Coronary artery (tissue), 2 donors: ENCODE data around the gene LSM7.

Experiments used
- DNase-seq: peaks from one replicate; pipeline ENCODE4 v3.0.0-alpha.2; 2017; ENCODE audit warnings: low spot score
- H3K27ac ChIP-seq, 2 donors: fragments of 200-600 bp; sonication (generic); one replicate each; pipeline ENCODE4 v1.5.1; 2016 to 2019
- H3K4me3 ChIP-seq: fragments of 200-600 bp; sonication (generic); 2 replicates; pipeline ENCODE4 v1.5.1; 2016; ENCODE audit warnings: mild to moderate bottlenecking, moderate library complexity
- TF ChIP-seq, protein P1 (sequence below): fragments of 200-600 bp; sonication (generic); IDR thresholded peaks from one replicate; pipeline ENCODE4 v1.5.1; 2019; ENCODE audit warnings: antibody characterized with exemption

LSM7 gene

DNA sequence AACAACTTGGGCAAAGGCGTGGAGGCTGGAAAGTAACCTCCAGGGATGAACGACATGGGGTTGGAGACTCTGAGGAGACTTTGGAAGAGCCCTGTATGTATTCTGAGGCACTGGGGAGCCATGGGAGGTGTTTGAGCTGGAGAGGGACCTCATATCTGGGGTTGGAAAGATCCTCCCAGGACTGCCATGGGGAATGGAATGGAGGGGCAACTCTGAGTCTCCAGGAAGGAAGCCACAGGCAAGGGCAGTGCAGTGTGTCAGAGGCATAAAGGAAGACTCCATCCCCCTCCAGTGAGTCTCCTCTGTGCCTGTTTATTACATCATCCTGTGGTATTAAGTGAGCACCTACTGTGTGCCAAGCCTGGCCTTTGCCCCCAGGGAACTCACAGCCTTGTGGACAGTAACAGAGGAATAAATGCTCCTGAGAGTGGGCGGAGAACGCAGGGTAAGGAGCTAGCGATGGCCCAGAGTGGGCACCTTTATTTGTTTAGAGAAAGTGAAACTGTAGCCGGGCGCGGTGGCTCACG, 54.1 kb downstream of the LSM7 start:
- DNase-seq = no peak
- TF ChIP-seq, protein P1, sequence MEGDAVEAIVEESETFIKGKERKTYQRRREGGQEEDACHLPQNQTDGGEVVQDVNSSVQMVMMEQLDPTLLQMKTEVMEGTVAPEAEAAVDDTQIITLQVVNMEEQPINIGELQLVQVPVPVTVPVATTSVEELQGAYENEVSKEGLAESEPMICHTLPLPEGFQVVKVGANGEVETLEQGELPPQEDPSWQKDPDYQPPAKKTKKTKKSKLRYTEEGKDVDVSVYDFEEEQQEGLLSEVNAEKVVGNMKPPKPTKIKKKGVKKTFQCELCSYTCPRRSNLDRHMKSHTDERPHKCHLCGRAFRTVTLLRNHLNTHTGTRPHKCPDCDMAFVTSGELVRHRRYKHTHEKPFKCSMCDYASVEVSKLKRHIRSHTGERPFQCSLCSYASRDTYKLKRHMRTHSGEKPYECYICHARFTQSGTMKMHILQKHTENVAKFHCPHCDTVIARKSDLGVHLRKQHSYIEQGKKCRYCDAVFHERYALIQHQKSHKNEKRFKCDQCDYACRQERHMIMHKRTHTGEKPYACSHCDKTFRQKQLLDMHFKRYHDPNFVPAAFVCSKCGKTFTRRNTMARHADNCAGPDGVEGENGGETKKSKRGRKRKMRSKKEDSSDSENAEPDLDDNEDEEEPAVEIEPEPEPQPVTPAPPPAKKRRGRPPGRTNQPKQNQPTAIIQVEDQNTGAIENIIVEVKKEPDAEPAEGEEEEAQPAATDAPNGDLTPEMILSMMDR = no peak
- peak overlapping the region; percentile 54 to 88 for H3K27ac ChIP-seq
- peak overlapping the region; percentile 97 for H3K4me3 ChIP-seq

DNA sequence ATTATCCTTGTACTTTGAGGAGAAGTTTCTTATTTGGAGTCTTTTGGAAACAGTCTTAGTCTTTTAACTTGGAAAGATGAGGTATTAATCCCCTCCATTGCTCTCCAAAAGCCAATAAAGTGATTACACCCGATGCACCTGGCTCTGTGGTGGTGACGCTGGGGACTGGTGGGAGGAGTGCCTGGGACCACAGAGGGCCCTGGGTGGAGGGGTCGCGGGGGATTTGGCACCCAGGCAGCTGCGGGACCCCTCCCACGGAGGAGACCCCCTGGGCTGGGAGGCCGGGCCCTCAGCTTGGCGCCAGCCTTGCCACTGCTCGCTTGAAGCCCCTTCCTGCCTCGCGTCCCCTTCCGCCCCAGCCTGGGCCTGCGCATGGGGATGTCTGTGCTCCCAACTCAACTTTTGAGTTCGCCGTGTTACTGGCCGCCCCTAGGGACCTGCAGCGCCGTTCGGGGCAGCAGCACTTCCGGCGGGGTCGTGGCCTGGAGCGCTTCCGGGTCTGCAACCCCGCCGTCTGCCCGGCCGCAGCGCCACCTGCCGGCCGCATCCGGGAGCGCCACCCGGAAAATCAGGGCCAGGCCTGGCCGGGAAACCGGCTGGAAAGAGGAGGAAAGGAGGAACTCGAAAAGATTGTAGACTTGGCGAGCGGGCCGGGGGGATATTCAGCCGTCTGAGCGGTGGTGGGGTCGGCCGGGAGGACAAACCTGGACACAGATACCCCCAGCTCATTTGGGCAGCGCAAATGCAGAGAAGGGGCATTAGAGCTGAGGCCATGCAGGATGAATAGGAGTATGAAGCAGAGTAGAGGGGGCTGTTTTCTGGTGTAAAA, 54.8 kb downstream of the LSM7 start:
- Histone ChIP-seq H3K4me3 (peak overlapping the region; percentile 97), H3K27ac (peak overlapping the region; percentile 54 to 88)
- TF ChIP-seq, protein P1 = peak; percentile 97
- peak; percentile 86 for DNase-seq
